Measurements from ENCODE around the gene NRN1.

- TF ChIP-seq, protein P1, sequence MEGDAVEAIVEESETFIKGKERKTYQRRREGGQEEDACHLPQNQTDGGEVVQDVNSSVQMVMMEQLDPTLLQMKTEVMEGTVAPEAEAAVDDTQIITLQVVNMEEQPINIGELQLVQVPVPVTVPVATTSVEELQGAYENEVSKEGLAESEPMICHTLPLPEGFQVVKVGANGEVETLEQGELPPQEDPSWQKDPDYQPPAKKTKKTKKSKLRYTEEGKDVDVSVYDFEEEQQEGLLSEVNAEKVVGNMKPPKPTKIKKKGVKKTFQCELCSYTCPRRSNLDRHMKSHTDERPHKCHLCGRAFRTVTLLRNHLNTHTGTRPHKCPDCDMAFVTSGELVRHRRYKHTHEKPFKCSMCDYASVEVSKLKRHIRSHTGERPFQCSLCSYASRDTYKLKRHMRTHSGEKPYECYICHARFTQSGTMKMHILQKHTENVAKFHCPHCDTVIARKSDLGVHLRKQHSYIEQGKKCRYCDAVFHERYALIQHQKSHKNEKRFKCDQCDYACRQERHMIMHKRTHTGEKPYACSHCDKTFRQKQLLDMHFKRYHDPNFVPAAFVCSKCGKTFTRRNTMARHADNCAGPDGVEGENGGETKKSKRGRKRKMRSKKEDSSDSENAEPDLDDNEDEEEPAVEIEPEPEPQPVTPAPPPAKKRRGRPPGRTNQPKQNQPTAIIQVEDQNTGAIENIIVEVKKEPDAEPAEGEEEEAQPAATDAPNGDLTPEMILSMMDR (IDR thresholded peaks at IDR 0.05): no peak
- no peak for TF ChIP-seq POLR2A (IDR thresholded peaks at IDR 0.05)
Observed at GRCh38 chr6:6052216-6052615, 45.5 kb upstream of the NRN1 start.

All from body of pancreas (tissue), 4 donors.